H1 (cell line): Measurements from ENCODE around the gene CCNG2. TPM values are rescaled to one million over a fixed set of nuclear protein-coding genes. Genes with fewer than 3 reads are reported as not detected.
A peak's percentile ranks its signal among the peaks of the same experiment; 100 is the strongest.

ENCODE experiments used
- CTCF ChIA-PET: fragments of 300-600 bp; sonication (Branson Sonifier 250); formaldehyde crosslinking; loops from one replicate; lab custom pipeline; 2021; ENCODE audit not compliant: partially characterized antibody; lab: Charles Lee
- POLR2A ChIA-PET: fragments of 300-600 bp; sonication (Branson Sonifier 250); formaldehyde crosslinking; loops from one replicate; lab custom pipeline; 2021; ENCODE audit warnings: inconsistent platforms; ENCODE audit not compliant: partially characterized antibody; lab: Charles Lee
- DNase-seq, 2 experiments: peaks; one replicate each; pipeline versions ENCODE4 v3.0.0 to v3.0.0-alpha.2; 2010 to 2022; ENCODE audit warnings: low spot score in 2 of 2, low read depth in 1 of 2, mixed read lengths in 1 of 2
- FAIRE-seq: peaks from 2 replicates; lab custom pipeline; 2011; peaks lifted over from hg19 to GRCh38; lab: Jason Lieb, UNC
- H2AFZ ChIP-seq: 2 replicates; pipeline ENCODE4 v1.8.1; 2012; ENCODE audit warnings: low read length, inconsistent platforms
- H2AK5ac ChIP-seq: 2 replicates; pipeline ENCODE4 v1.6.1; 2013; ENCODE audit warnings: low read depth, low read length
- H2BK120ac ChIP-seq: replicated peaks from 2 replicates; pipeline ENCODE3; 2013; ENCODE audit warnings: low read depth, low read length, inconsistent platforms
- H2BK12ac ChIP-seq: 2 replicates; pipeline ENCODE4 v1.6.1; 2013; ENCODE audit warnings: low read depth, low read length
- H2BK15ac ChIP-seq: 2 replicates; pipeline ENCODE4 v1.6.1; 2013; ENCODE audit warnings: low read length
- H2BK20ac ChIP-seq: 2 replicates; pipeline ENCODE4 v1.6.1; 2013; ENCODE audit warnings: low read length
- H2BK5ac ChIP-seq: 2 replicates; pipeline ENCODE4 v1.6.1; 2013; ENCODE audit warnings: low read depth, low read length
- H3K14ac ChIP-seq: 2 replicates; pipeline ENCODE4 v1.6.1; 2013; ENCODE audit warnings: inconsistent platforms; ENCODE audit not compliant: insufficient read length
- H3K18ac ChIP-seq: 2 replicates; pipeline ENCODE4 v1.6.1; 2013; ENCODE audit warnings: low read length; ENCODE audit errors: extremely low read depth
- H3K23ac ChIP-seq: 2 replicates; pipeline ENCODE4 v1.6.1; 2013; ENCODE audit warnings: inconsistent platforms; ENCODE audit not compliant: insufficient read length
- H3K23me2 ChIP-seq: 2 replicates; pipeline ENCODE4 v1.6.1; 2013; ENCODE audit warnings: low read depth, low read length
- H3K27ac ChIP-seq: 2 replicates; pipeline ENCODE4 v1.6.1; 2011; ENCODE audit warnings: low read depth, low read length, inconsistent platforms
- H3K27me3 ChIP-seq, 4 experiments: replicated peaks in 1 of 4; 1 replicate in 1 of 4; 2 replicates in 3 of 4; pipeline versions ENCODE4 v1.6.1 to v1.8.1; 2011 to 2013; ENCODE audit warnings: low read length in 3 of 4, mild to moderate bottlenecking in 3 of 4, inconsistent platforms in 2 of 4, mixed read lengths in 2 of 4, moderate library complexity in 1 of 4; ENCODE audit not compliant: control insufficient read depth in 3 of 4, insufficient read depth in 3 of 4; ENCODE audit errors: extremely low read depth in 1 of 4
- H3K36me3 ChIP-seq, 4 experiments: 2 replicates each; pipeline versions ENCODE4 v1.6.1 to v1.8.1; 2011 to 2013; ENCODE audit warnings: mild to moderate bottlenecking in 4 of 4, low read length in 3 of 4, moderate library complexity in 2 of 4, control low read depth in 1 of 4, inconsistent platforms in 1 of 4; ENCODE audit not compliant: insufficient read depth in 4 of 4, control insufficient read depth in 2 of 4
- H3K4ac ChIP-seq: replicated peaks from 2 replicates; pipeline ENCODE3; 2013; ENCODE audit warnings: low read length, low read depth, mixed read lengths, inconsistent platforms; ENCODE audit not compliant: insufficient read length
- H3K4me1 ChIP-seq, 4 experiments: replicated peaks in 1 of 4; 1 replicate in 1 of 4; 2 replicates in 3 of 4; pipeline versions ENCODE4 v1.6.1 to v1.8.1; 2011 to 2013; ENCODE audit warnings: low read length in 3 of 4, inconsistent platforms in 2 of 4, mixed read lengths in 1 of 4; ENCODE audit not compliant: insufficient read depth in 4 of 4, control insufficient read depth in 3 of 4
- H3K4me2 ChIP-seq, 2 experiments: 2 replicates each; pipeline versions ENCODE4 v1.6.1 to v1.8.1; 2011 to 2013; ENCODE audit warnings: low read depth in 2 of 2, low read length in 2 of 2, control low read depth in 1 of 2, inconsistent platforms in 1 of 2, mild to moderate bottlenecking in 1 of 2; ENCODE audit not compliant: insufficient read depth in 1 of 2
- H3K4me3 ChIP-seq, 4 experiments: fragments of 200-600, 300-600 bp in 1 of 4; sonication (generic), shearing (Covaris generic), sonication (Bioruptor Twin) in 1 of 4; 2 replicates each; pipeline versions ENCODE4 v1.5.1 to v1.8.1; 2011 to 2016; ENCODE audit warnings: low read length in 4 of 4, low read depth in 3 of 4, control low read depth in 2 of 4, inconsistent platforms in 2 of 4, mild to moderate bottlenecking in 2 of 4, mixed read lengths in 1 of 4, moderate library complexity in 1 of 4; ENCODE audit not compliant: insufficient read depth in 2 of 4; ENCODE audit errors: extremely low read depth in 1 of 4
- H3K56ac ChIP-seq: replicated peaks from 2 replicates; pipeline ENCODE3; 2013; ENCODE audit warnings: low read depth, mild to moderate bottlenecking, mixed read lengths, low read length, inconsistent platforms; ENCODE audit not compliant: insufficient read length
- H3K79me1 ChIP-seq: 2 replicates; pipeline ENCODE4 v1.6.1; 2013; ENCODE audit warnings: low read depth, low read length, control low read depth
- H3K79me2 ChIP-seq, 2 experiments: 2 replicates each; pipeline versions ENCODE4 v1.6.1 to v1.8.1; 2012 to 2013; ENCODE audit warnings: low read length in 2 of 2, mild to moderate bottlenecking in 2 of 2, inconsistent platforms in 1 of 2; ENCODE audit not compliant: insufficient read depth in 2 of 2, control insufficient read depth in 1 of 2
- H3K9ac ChIP-seq, 4 experiments: replicated peaks in 1 of 4; 1 replicate in 1 of 4; 2 replicates in 3 of 4; pipeline versions ENCODE4 v1.6.1 to v1.8.1; 2011 to 2013; ENCODE audit warnings: low read depth in 3 of 4, low read length in 3 of 4, control low read depth in 2 of 4, mild to moderate bottlenecking in 2 of 4, moderate library complexity in 2 of 4, inconsistent platforms in 1 of 4; ENCODE audit errors: extremely low read depth in 1 of 4
- H3K9me3 ChIP-seq, 2 experiments: 2 replicates each; pipeline versions ENCODE4 v1.6.1 to v1.8.1; 2012 to 2013; ENCODE audit warnings: mild to moderate bottlenecking in 2 of 2, moderate library complexity in 2 of 2, control low read depth in 1 of 2, inconsistent platforms in 1 of 2, low read depth in 1 of 2, low read length in 1 of 2, mixed read lengths in 1 of 2; ENCODE audit not compliant: insufficient read depth in 2 of 2
- H4K20me1 ChIP-seq, 2 experiments: replicated peaks in 1 of 2; 2 replicates each; pipeline versions ENCODE3 to v1.8.1; 2011 to 2013; ENCODE audit warnings: inconsistent platforms in 2 of 2, low read length in 2 of 2, mild to moderate bottlenecking in 1 of 2; ENCODE audit not compliant: insufficient read depth in 2 of 2, control insufficient read depth in 1 of 2
- H4K5ac ChIP-seq: 2 replicates; pipeline ENCODE4 v1.6.1; 2013; ENCODE audit warnings: low read length, low read depth, mixed read lengths, inconsistent platforms; ENCODE audit not compliant: insufficient read length
- H4K8ac ChIP-seq: 2 replicates; pipeline ENCODE4 v1.8.0; 2013; ENCODE audit warnings: mild to moderate bottlenecking, moderate library complexity, low read length, inconsistent platforms; ENCODE audit not compliant: insufficient read depth; ENCODE audit errors: extremely low read depth
- H4K91ac ChIP-seq: replicated peaks from 2 replicates; pipeline ENCODE3; 2013; ENCODE audit warnings: low read length, mixed read lengths, inconsistent platforms; ENCODE audit not compliant: insufficient read length
- CTCF ChIP-seq, 3 experiments: IDR thresholded peaks; 1 replicate in 2 of 3; 2 replicates in 1 of 3; pipeline versions ENCODE4 v1.5.1 to v1.6.1; 2011; ENCODE audit warnings: low read length in 3 of 3, mild to moderate bottlenecking in 3 of 3, inconsistent platforms in 2 of 3, low read depth in 1 of 3, moderate library complexity in 1 of 3; ENCODE audit not compliant: insufficient read depth in 1 of 3; ENCODE audit errors: control extremely low read depth in 1 of 3
- KDM5A ChIP-seq: fragments of 200-600 bp; IDR thresholded peaks from 2 replicates; pipeline ENCODE4 v1.7.1; 2012; ENCODE audit warnings: mild to moderate bottlenecking, low read length, inconsistent platforms, mixed read lengths
- RAD21 ChIP-seq, 2 experiments: IDR thresholded peaks in 1 of 2; conservative IDR thresholded peaks in 1 of 2; 2 replicates each; pipeline ENCODE4 v1.6.1; 2011; ENCODE audit warnings: low read depth in 2 of 2, low read length in 2 of 2, improper control_type of control experiment in 1 of 2, inconsistent platforms in 1 of 2, mild to moderate bottlenecking in 1 of 2, moderate library complexity in 1 of 2
- RXRA ChIP-seq: IDR thresholded peaks from 2 replicates; pipeline ENCODE4 v1.6.1; 2011; ENCODE audit warnings: low read depth, mild to moderate bottlenecking, low read length, moderate library complexity; ENCODE audit not compliant: insufficient read depth
- WGBS, 2 experiments: shearing (Covaris generic) in 1 of 2; methylation state at CpG; one replicate each; pipeline versions ENCODE4 v1.1.6 to v1.1.7; 2013 to 2015; ENCODE audit warnings: low lambda C conversion rate in 2 of 2, mixed read lengths in 2 of 2, inconsistent platforms in 1 of 2, low coverage in 1 of 2, missing lambda C conversion rate in 1 of 2; ENCODE audit not compliant: insufficient replicate concordance in 2 of 2, insufficient coverage in 1 of 2, insufficient read length in 1 of 2; ENCODE audit errors: extremely low coverage in 1 of 2, missing lambda C conversion rate in 1 of 2; 5-methylcytosine and 5-hydroxymethylcytosine counted together
- polyA plus RNA-seq, 7 experiments: library from polyadenylated mRNA; depleted of rRNA in 3 of 7; stranded (reverse) in 5 of 7; unstranded in 2 of 7; fragments of >200 nt in 5 of 7; fragments of 200-250 nt in 2 of 7; gene quantifications; 1 replicate in 5 of 7; 2 replicates in 1 of 7; 4 replicates in 1 of 7; pipeline versions ENCODE4 v1.2.1 to v1.2.3, GENCODE V29; 2011 to 2013; ENCODE audit warnings: missing spikeins in 2 of 7, mixed read lengths in 2 of 7
- total RNA-seq: library from RNA; stranded (reverse); fragmentation: NEBNext Ultra II Directional; extraction: Animal tissue kit (Norgen Biotek cat#: 25700); gene quantifications from 2 replicates; pipeline ENCODE4 v1.2.1, GENCODE V29; 2021

Gene CCNG2
- total and polyA plus RNA-seq, 2 of the 8 experiments (the other 6 are each of a cell fraction or from before 2014, with no cell fraction given) = 3.5 to 13.9 TPM

DNA sequence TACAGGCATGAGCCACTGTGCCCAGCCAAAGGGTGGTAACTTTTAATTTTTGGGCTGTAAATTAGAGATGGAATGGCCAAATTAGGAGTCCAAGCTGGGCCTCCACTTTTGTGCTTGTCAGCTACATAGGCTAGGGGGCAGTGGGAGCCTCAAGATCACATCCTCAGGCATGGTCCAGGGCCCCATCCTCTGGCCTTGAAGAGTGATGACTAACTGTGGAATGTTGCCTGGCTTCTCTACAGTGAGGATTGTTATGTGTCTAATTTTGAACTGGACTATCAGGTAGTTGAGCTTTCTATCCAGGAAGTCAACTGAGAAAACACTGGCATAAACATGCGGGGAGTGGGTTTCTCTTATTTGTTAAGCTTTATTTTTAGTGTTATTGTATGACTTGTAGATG, 33.0 kb downstream of the CCNG2 start:
- no peak overlapping the region for H2BK20ac ChIP-seq
- H3K4me3 ChIP-seq = no peak overlapping the region
- H3K27ac ChIP-seq = no peak overlapping the region
- ChIA-PET CTCF (interaction anchor here (1.0 to 6.0 kb wide), 8 partner anchors 8 to 147 kb away, joined by 3 to 63 read pairs (median 7); no protein-coding TSS in a partner anchor), POLR2A (interaction anchor here (0.8 to 1.3 kb wide), 2 partner anchors 9 to 13 kb away, joined by 3 read pairs; no protein-coding TSS in a partner anchor)
- no peaks in the 10 kb centered on the region for H3K36me3 ChIP-seq
- H2BK12ac ChIP-seq = no peak overlapping the region
- H3K14ac ChIP-seq = no peak overlapping the region
- no peak overlapping the region for H3K18ac ChIP-seq
- no peaks in the 10 kb centered on the region for H3K79me1 ChIP-seq
- no peak overlapping the region for H3K4me2 ChIP-seq
- H2AK5ac ChIP-seq = no peak overlapping the region
- H3K79me2 ChIP-seq = no peaks in the 10 kb centered on the region
- H3K23me2 ChIP-seq = no peaks in the 10 kb centered on the region
- H3K4ac ChIP-seq = no peak overlapping the region
- no peak overlapping the region for H4K8ac ChIP-seq
- no peak overlapping the region for H2BK15ac ChIP-seq
- DNase-seq (no peak), FAIRE-seq (no peak)
- H2BK120ac ChIP-seq = no peak overlapping the region
- no peaks in the 10 kb centered on the region for H3K9me3 ChIP-seq
- peaks cover 0 to 6% (median 1%) of the 10 kb centered on the region in 4 experiments; a peak in 3 of 7 replicates for H3K27me3 ChIP-seq
- H4K20me1 ChIP-seq = no peaks in the 10 kb centered on the region
- no peak for TF ChIP-seq RXRA
- no peak for TF ChIP-seq KDM5A
- TF ChIP-seq CTCF (IDR thresholded peaks at IDR 0.05; ENCODE audit: control extremely low read depth in 1 of 3, insufficient read depth in 1 of 3, low read depth in 1 of 3, low read length in 3 of 3) = peak in 1 of 3 experiments; percentile 22; a peak in 1 of 4 replicates
- TF ChIP-seq RAD21 (IDR thresholded peaks at IDR 0.05 in 1 of 2, conservative IDR thresholded peaks at IDR 0.05 in 1 of 2; ENCODE audit: low read depth in 2 of 2, low read length in 2 of 2) = peak; percentile 2 to 31; a peak in 2 of 4 replicates
- H3K4me1 ChIP-seq = peaks cover 0 to 4% (median 0%) of the 10 kb centered on the region in 4 experiments; a peak in 1 of 7 replicates
- no peak overlapping the region for H4K91ac ChIP-seq
- no peak overlapping the region for H4K5ac ChIP-seq
- H2AFZ ChIP-seq = no peak overlapping the region
- H2BK5ac ChIP-seq = no peak overlapping the region
- H3K23ac ChIP-seq = no peak overlapping the region
- H3K9ac ChIP-seq = no peak overlapping the region
- H3K56ac ChIP-seq = no peak overlapping the region
- 95% methylated on average over 1 of the region's 1 CpG; no CpG with 5 or more reads in 1 of the 2 experiments for WGBS, 2 experiments
